Head of caudate nucleus (tissue), 42 donors: ENCODE results near the gene SLC35E4.

Source experiments
- DNase-seq, 42 donors: peaks; one replicate each; pipeline versions ENCODE4 v3.0.0 to v3.0.0-alpha.2; 2020 to 2021; ENCODE audit warnings: mixed read lengths in 7 of 42
- intact Hi-C: fragments of 100-400 bp; cut with DNase I; formaldehyde crosslinking; loops from one replicate; pipeline ENCODE4 v1.15.0; 2022

Gene SLC35E4

GRCh38 chr22:30643055-30643875 lies 7.7 kb downstream of the SLC35E4 start:
- intact Hi-C loops: no loop called here
- peak in 26 of 42 donors; percentile 20 to 77 (median 43) for DNase-seq

- DNase-seq: no peak
- intact Hi-C loops: no loop called here
Observed at GRCh38 chr22:30646518-30647160, 11.1 kb downstream of the SLC35E4 start.

GRCh38 chr22:30647536-30647935 lies 12.0 kb downstream of the SLC35E4 start:
- intact Hi-C loops: no loop called here

DNA sequence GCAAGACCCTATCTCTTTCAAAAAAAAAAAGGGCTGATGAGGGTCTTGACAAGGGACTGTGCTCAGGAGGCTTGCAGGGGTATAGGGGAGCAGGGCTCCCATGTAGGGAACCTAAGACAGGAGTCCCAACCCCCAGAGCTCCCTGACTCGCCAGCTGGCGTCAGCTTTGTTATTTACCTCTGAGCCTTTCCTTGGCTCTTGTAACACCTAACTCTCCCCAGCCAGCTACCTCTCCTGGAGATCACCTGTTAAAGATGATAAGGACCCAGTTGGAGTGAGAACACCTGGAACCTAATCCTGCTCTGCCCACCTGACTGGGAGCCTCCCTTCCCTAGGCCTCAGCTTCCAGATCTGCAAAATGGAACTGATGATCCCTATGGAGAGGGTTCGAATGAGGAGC lies 13.2 kb downstream of the SLC35E4 start:
- intact Hi-C loops: no loop called here
- DNase-seq: no peak

More at GRCh38 chr22:30647536-30647935, 12.0 kb downstream of the SLC35E4 start:
- no peak for DNase-seq

- DNase-seq: peak in 31 of 42 donors; percentile 19 to 84 (median 43)
- intact Hi-C loops: no loop called here
Observed at GRCh38 chr22:30649430-30650007, 13.9 kb downstream of the SLC35E4 start.

GRCh38 chr22:30650508-30651116 lies 15.0 kb downstream of the SLC35E4 start:
- DNase-seq: peak; percentile 60 to 91 (median 80)
- intact Hi-C loops: no loop called here

- DNase-seq: no peak
- intact Hi-C loops: no loop called here
Observed at GRCh38 chr22:30652852-30653251, 17.3 kb downstream of the SLC35E4 start.

DNA sequence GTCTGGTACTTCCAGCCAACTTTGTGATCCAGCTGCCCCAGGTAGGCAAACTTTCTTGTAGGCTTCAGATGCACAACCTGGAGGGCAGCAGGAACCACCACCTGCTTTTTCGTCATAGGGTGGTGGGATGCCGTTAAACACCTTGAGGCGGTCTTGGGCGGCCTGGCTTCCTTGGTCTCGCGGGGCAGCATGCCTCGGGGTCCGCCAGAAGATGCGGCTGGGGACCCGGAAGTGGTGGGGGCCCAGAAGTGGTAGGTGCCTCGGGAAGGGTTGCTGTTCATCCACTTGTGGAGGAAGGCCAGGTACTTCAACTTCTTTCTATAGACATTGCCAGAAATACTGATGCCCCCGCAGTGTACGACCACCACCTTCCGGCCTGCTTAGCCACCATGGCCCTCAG lies 18.8 kb downstream of the SLC35E4 start:
- no peak for DNase-seq
- intact Hi-C loops: no loop called here

GRCh38 chr22:30655532-30655931 lies 20.0 kb downstream of the SLC35E4 start:
- DNase-seq: no peak
- intact Hi-C loops: no loop called here

- DNase-seq: peak in 2 of 42 donors; percentile 28 to 57
- intact Hi-C loops: no loop called here
Observed at GRCh38 chr22:30662040-30662439, 26.5 kb downstream of the SLC35E4 start.

DNA sequence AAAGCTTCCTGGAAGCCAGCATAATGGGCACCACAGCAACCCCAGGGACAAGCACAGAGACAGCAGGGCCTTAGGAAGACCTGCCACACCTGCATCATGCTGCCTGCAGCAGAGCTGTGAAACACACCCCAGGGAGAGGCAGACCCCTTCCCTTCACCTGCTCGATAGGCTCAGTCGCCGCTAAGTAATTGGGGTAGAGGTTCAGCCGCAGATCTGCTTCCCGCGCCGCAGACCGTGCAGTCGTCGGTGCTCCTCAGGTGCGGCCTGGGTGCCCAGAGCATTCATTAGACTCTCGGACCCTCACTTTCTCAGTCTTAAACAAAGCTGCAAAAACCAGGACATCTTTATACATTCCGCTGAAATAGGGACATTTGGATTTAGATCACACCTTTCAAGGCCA lies 29.2 kb downstream of the SLC35E4 start:
- intact Hi-C loops: no loop called here
- DNase-seq: no peak

DNA sequence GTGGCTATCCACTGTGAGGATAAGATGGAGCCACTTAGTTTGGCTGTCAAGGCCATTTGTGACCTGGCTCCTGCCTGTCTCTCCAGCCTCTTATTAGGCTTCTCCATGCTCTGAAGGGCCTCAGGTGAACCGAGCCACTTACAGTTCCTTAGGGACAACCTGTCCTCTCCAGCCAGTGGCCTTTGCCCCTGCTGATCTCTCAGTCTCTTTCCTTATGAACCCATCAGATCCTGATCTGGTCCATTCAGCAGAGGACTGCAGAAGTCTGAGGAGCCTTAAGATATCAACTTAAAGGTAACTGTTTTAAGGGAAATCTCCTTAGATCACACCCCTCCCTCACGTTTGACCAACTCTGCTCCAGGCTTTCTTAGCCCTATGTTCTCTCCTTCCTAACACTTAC lies 29.7 kb downstream of the SLC35E4 start:
- intact Hi-C loops: no loop called here
- no peak for DNase-seq

DNA sequence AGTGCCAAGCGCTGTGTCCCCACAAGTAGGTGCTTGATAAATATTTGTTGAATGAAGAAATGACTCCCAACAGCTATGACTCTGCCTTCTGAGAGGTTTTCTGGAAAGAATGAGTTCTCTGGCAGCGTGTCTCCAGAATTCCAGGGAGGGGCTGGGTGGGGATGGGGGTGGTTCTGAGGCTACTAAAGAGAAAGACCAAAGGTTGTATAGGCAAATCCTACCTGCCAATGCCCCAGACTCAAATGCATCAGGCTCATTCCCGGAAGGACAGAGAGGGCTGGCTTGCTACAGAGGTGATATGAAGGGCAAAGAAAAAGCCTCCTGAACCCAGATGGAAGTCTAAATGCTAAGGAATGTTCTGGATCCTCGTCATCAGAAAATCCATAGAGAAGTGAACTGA lies 30.2 kb downstream of the SLC35E4 start:
- no peak for DNase-seq
- intact Hi-C loops: no loop called here

DNA sequence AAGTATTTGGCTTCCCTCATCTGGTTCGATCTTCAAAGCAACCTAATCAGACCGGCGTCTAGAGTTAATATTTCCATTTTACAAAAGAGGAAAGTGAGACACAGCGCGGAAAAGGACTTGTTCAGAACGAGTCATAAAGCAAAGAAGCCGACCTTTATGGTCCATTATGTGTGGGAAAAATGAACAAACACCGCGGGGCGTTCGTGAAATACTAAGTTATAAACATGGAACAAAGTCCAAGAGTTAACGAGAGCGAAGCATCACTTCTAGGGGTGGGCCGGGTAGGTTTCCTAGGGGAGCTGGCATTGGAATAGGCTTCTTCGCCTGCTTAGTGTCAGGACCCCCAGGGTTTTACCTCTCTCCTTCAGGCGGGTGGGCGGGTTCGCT lies 31.5 kb downstream of the SLC35E4 start:
- no peak for DNase-seq
- intact Hi-C loops: no loop called here

DNA sequence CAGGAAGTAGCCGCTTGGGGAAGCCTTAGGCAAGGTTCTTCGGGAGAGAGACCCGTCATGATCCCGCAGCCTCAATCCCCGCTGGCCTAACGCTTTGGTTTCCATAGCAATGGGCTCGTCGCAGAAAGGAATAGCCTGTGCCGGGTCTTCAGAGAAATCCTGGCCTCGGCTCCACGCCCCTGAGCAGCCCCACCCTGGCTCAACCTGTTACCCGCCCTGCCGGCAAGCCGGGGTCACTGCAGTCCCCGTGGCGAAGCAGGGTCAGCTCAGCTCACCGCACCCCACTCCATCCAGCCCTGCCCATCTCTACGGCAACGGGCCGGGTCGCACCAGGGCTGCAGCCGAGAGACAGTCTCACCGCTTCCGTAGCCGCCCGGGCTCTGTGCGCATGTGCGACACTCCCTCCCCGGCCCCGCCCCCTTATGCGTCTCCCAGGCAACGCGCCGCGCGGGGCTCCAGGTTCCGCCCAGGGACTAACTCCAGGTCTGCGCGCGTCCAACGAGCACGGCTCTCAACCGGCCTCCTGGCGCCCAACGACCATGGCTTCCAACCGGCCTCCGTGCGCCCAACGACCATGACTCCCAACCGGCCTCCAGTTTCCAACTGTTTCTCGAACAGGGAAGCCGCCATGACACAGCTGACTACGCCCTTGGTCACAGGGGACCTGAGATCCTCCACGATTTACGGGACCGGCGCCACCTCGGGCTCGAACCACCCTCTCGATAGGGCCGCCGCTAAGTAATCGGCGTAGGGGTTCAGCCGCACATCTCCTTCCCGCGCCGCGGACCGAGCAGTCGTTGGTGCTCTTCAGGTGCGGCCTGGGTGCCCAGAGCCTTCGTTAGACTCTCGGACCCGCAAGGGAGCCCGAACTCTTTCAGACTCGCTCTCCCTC lies 32.2 kb downstream of the SLC35E4 start, which contains the start of gene DUSP18:
Gene DUSP18 (minus strand): TSS at position 382 of the 892 bp plus-strand sequence. CDS start 3,872 bp downstream, outside the sequence.
- DNase-seq: peak; percentile 88 to 97 (median 94)
- intact Hi-C loops: no loop called here

- DNase-seq: peak in 2 of 42 donors; percentile 9 to 39
- intact Hi-C loops: no loop called here
Observed at GRCh38 chr22:30668386-30668710, 32.8 kb downstream of the SLC35E4 start.

DNA sequence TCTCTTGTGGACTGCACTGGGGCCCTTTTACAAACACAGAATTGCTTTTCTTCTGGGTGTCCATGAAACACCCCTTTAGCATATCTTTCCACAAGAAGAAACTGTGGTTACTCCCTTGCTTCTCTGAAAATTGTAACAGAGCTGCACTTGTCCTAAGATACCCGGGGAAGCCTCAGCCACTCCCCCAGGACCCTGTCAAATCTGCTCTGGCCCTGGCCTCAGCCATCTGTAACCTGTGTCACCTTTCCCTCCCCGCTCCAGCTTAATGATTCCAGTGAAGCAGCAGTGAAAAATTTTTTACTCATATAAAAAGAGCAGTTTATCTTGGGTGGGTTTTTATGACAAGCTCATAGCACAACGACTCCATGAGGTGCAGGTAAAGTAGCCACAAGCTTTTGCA lies 35.5 kb downstream of the SLC35E4 start:
- intact Hi-C loops: no loop called here
- no peak for DNase-seq

DNA sequence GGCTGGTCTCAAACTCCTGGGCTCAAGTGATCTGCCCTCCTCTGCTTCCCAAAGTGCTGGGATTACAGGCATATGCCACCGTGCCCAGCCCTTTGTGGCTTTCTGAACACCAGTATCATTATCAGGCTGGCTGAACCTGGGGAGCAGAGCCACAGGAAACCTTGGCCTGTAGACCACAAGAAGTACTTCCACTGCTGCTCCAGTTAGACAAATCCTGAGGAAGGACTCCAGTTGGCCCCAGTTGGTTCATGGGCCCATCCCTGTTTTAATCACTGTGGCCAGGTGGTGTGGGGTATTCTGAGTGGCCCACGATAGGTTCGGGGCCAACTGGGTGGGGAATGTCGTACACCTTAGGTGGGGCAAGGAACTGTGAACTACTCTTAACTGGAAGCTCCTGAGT lies 37.6 kb downstream of the SLC35E4 start:
- intact Hi-C loops: no loop called here
- DNase-seq: no peak

DNA sequence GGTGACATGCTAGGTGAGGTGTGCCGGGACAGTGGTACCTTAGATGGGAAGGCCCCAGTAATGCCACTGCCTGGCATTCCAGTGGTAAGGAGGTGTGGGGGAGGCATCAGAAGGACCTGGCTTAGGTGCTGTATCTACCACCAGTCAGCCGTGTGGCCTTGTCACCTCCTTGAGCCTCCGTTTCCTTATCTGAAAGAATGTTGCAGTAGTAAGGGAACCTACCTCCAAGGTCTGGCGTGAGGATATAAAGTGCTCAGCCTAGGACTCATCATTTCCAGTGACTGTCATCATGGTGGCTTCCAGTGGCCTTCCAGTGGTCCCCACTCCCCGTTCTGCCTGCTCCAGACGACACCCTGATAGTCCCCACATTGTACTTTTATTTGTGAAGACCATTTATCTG lies 38.9 kb downstream of the SLC35E4 start:
- no peak for DNase-seq
- intact Hi-C loops: no loop called here
